GM23338 (cell line): ENCODE results near the gene POLR2F. TPM values are rescaled to one million over a fixed set of nuclear protein-coding genes. Genes with fewer than 3 reads are reported as not detected.
A peak's percentile ranks its signal among the peaks of the same experiment; 100 is the strongest.

ENCODE experiments used
- ATAC-seq: fragments of 200-7000 bp; cut with Tn5 transposase; 3 replicates; pipeline ENCODE4 v1.9.1; 2020
- DNase-seq: peaks from one replicate; pipeline ENCODE4 v3.0.0-alpha.2; 2015; ENCODE audit warnings: low spot score
- H2AFZ ChIP-seq: fragments of 200-600 bp; sonication (generic); 2 replicates; pipeline ENCODE4 v1.8.0; 2016; ENCODE audit warnings: antibody characterized with exemption, mild to moderate bottlenecking, moderate library complexity
- H3F3A ChIP-seq: fragments of 200-600 bp; sonication (generic); replicated peaks from 2 replicates; pipeline ENCODE4 v1.8.0; 2017; ENCODE audit warnings: antibody characterized with exemption, mixed run types, low read depth
- H3K27ac ChIP-seq: fragments of 200-600 bp; sonication (generic); 2 replicates; pipeline ENCODE4 v1.6.1; 2016; ENCODE audit warnings: low read depth
- H3K27me3 ChIP-seq: fragments of 200-600 bp; sonication (generic); 2 replicates; pipeline ENCODE4 v1.8.0; 2016; ENCODE audit warnings: mild to moderate bottlenecking, mixed run types, moderate library complexity; ENCODE audit not compliant: insufficient read depth
- H3K36me3 ChIP-seq: fragments of 200-600 bp; sonication (generic); 2 replicates; pipeline ENCODE4 v1.8.0; 2016; ENCODE audit warnings: mild to moderate bottlenecking; ENCODE audit not compliant: insufficient read depth
- H3K4me1 ChIP-seq: fragments of 200-600 bp; sonication (generic); 2 replicates; pipeline ENCODE4 v1.8.0; 2016; ENCODE audit warnings: mild to moderate bottlenecking, moderate library complexity; ENCODE audit not compliant: insufficient read depth
- H3K4me2 ChIP-seq: fragments of 200-600 bp; sonication (generic); 2 replicates; pipeline ENCODE4 v1.7.1; 2017; ENCODE audit warnings: mixed run types
- H3K4me3 ChIP-seq: fragments of 200-600 bp; sonication (generic); 2 replicates; pipeline ENCODE4 v1.6.1; 2016; ENCODE audit warnings: mixed run types
- H3K79me2 ChIP-seq: fragments of 200-600 bp; sonication (generic); replicated peaks from 2 replicates; pipeline ENCODE4 v1.8.0; 2017; ENCODE audit warnings: mild to moderate bottlenecking; ENCODE audit not compliant: insufficient read depth
- H3K9me2 ChIP-seq: fragments of 200-600 bp; sonication (generic); 2 replicates; pipeline ENCODE4 v1.8.0; 2017; ENCODE audit not compliant: insufficient read depth
- H4K20me1 ChIP-seq: fragments of 200-600 bp; sonication (generic); replicated peaks from 2 replicates; pipeline ENCODE4 v1.8.0; 2017; ENCODE audit warnings: mild to moderate bottlenecking; ENCODE audit not compliant: insufficient read depth
- H3K27ac Mint-ChIP-seq: 2 replicates; pipeline ENCODE4 v1.8.0; 2020; ENCODE audit warnings: inconsistent platforms, mild to moderate bottlenecking, moderate library complexity, mixed read lengths
- H3K27me3 Mint-ChIP-seq: 3 replicates; pipeline ENCODE4 v1.8.0; 2022; ENCODE audit warnings: low read depth, mild to moderate bottlenecking, moderate library complexity, mixed read lengths, inconsistent platforms; ENCODE audit not compliant: insufficient read depth, poor library complexity
- H3K36me3 Mint-ChIP-seq: 3 replicates; pipeline ENCODE4 v1.8.0; 2021; ENCODE audit warnings: low read depth, mild to moderate bottlenecking, inconsistent platforms, moderate library complexity, mixed read lengths
- H3K4me1 Mint-ChIP-seq: 3 replicates; pipeline ENCODE4 v1.8.0; 2020; ENCODE audit warnings: mild to moderate bottlenecking, inconsistent platforms, mixed read lengths
- H3K4me3 Mint-ChIP-seq: 3 replicates; pipeline ENCODE4 v1.8.0; 2021; ENCODE audit warnings: moderate library complexity, mild to moderate bottlenecking, inconsistent platforms, mixed read lengths
- H3K9me3 Mint-ChIP-seq: 3 replicates; pipeline ENCODE4 v1.8.0; 2020; ENCODE audit warnings: moderate library complexity, mild to moderate bottlenecking, inconsistent platforms, mixed read lengths
- CREB1 ChIP-seq: fragments of 250-450 bp; sonication (Bioruptor Pico); IDR thresholded peaks from 2 replicates; pipeline ENCODE4 v1.5.0; 2020; ENCODE audit warnings: low read depth, mild to moderate bottlenecking, moderate library complexity
- EZH2phosphoT487 ChIP-seq: fragments of 200-600 bp; sonication (generic); IDR thresholded peaks from one replicate; pipeline ENCODE4 v1.8.1; 2018; ENCODE audit warnings: antibody characterized with exemption; ENCODE audit not compliant: unreplicated experiment
- JUNB ChIP-seq: IDR thresholded peaks from one replicate; pipeline ENCODE4 v1.6.1; 2016; ENCODE audit warnings: antibody characterized with exemption; ENCODE audit not compliant: unreplicated experiment
- NANOG ChIP-seq: IDR thresholded peaks from 2 replicates; pipeline ENCODE4 v1.6.1; 2016; ENCODE audit warnings: antibody characterized with exemption, borderline replicate concordance
- ZNF114 ChIP-seq: fragments of 250-450 bp; sonication (Bioruptor Pico); IDR thresholded peaks from 2 replicates; pipeline ENCODE4 v1.5.0; 2020; ENCODE audit warnings: mild to moderate bottlenecking, moderate library complexity
- ZNF331 ChIP-seq: fragments of 250-450 bp; sonication (Bioruptor Pico); IDR thresholded peaks from 2 replicates; pipeline ENCODE4 v1.5.0; 2020; ENCODE audit warnings: low read depth, mild to moderate bottlenecking, moderate library complexity
- polyA plus RNA-seq: library from polyadenylated mRNA; unstranded; fragments of >200 nt; fragmentation: Nextera tagmentation; extraction: Ambion mirVana; gene quantifications from 2 replicates; pipeline ENCODE4 v1.2.1, GENCODE V29; 2016
- total RNA-seq: library from RNA; depleted of rRNA; stranded (reverse); fragments of >200 nt; shearing (Covaris generic); gene quantifications from 2 replicates; pipeline ENCODE4 v1.2.3, GENCODE V29; 2014
- TF ChIP-seq, protein P1 (sequence below): fragments of 250-450 bp; sonication (Bioruptor Pico); IDR thresholded peaks from 2 replicates; pipeline ENCODE4 v1.5.0; 2020; ENCODE audit warnings: mild to moderate bottlenecking, moderate library complexity

The POLR2F gene
- total and polyA plus RNA-seq, 2 experiments from 2014 or later = 144 to 429 TPM

GRCh38 chr22:37953062-37953436, 450 bp upstream of the POLR2F start (continued):
- TF ChIP-seq, protein P1, sequence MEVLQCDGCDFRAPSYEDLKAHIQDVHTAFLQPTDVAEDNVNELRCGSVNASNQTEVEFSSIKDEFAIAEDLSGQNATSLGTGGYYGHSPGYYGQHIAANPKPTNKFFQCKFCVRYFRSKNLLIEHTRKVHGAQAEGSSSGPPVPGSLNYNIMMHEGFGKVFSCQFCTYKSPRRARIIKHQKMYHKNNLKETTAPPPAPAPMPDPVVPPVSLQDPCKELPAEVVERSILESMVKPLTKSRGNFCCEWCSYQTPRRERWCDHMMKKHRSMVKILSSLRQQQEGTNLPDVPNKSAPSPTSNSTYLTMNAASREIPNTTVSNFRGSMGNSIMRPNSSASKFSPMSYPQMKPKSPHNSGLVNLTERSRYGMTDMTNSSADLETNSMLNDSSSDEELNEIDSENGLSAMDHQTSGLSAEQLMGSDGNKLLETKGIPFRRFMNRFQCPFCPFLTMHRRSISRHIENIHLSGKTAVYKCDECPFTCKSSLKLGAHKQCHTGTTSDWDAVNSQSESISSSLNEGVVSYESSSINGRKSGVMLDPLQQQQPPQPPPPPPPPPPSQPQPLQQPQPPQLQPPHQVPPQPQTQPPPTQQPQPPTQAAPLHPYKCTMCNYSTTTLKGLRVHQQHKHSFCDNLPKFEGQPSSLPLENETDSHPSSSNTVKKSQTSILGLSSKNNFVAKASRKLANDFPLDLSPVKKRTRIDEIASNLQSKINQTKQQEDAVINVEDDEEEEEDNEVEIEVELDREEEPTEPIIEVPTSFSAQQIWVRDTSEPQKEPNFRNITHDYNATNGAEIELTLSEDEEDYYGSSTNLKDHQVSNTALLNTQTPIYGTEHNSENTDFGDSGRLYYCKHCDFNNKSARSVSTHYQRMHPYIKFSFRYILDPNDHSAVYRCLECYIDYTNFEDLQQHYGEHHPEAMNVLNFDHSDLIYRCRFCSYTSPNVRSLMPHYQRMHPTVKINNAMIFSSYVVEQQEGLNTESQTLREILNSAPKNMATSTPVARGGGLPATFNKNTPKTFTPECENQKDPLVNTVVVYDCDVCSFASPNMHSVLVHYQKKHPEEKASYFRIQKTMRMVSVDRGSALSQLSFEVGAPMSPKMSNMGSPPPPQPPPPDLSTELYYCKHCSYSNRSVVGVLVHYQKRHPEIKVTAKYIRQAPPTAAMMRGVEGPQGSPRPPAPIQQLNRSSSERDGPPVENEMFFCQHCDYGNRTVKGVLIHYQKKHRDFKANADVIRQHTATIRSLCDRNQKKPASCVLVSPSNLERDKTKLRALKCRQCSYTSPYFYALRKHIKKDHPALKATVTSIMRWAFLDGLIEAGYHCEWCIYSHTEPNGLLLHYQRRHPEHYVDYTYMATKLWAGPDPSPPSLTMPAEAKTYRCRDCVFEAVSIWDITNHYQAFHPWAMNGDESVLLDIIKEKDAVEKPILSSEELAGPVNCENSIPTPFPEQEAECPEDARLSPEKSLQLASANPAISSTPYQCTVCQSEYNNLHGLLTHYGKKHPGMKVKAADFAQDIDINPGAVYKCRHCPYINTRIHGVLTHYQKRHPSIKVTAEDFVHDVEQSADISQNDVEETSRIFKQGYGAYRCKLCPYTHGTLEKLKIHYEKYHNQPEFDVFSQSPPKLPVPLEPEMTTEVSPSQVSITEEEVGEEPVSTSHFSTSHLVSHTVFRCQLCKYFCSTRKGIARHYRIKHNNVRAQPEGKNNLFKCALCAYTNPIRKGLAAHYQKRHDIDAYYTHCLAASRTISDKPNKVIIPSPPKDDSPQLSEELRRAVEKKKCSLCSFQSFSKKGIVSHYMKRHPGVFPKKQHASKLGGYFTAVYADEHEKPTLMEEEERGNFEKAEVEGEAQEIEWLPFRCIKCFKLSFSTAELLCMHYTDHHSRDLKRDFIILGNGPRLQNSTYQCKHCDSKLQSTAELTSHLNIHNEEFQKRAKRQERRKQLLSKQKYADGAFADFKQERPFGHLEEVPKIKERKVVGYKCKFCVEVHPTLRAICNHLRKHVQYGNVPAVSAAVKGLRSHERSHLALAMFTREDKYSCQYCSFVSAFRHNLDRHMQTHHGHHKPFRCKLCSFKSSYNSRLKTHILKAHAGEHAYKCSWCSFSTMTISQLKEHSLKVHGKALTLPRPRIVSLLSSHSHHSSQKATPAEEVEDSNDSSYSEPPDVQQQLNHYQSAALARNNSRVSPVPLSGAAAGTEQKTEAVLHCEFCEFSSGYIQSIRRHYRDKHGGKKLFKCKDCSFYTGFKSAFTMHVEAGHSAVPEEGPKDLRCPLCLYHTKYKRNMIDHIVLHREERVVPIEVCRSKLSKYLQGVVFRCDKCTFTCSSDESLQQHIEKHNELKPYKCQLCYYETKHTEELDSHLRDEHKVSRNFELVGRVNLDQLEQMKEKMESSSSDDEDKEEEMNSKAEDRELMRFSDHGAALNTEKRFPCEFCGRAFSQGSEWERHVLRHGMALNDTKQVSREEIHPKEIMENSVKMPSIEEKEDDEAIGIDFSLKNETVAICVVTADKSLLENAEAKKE (CRISPR knock-in tag) = no peak

DNA sequence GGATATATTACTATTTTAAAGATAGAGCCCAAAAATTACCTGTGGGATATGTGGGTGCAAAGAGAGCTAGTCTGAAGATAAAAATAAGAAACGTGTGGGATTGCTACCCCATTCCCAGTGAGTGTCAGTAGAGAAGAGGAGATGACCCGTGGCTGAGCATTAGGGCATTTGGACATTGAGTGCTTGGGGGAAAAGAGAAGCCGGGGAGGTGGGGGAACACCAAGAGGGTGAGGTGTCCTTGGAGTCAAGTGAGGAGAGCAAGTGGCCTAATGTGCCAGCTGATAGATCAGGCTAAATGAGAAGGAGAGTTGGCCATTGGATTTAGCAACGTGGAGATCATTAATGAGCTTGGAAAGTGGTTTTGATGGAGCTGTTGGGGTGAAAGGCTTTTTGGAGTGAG, 1.2 kb downstream of the POLR2F start:
- H3K4me1 ChIP-seq = peaks cover 14% of the 10 kb centered on the region
- H3K36me3 ChIP-seq = peaks cover 12% of the 10 kb centered on the region; the same call in 1 of the 2 replicates
- Mint-ChIP-seq H3K4me1 (peaks cover 15% of the 10 kb centered on the region), H3K27me3 (peaks cover 22% of the 10 kb centered on the region), H3K36me3 (peaks cover 30% of the 10 kb centered on the region), H3K4me3 (peak overlapping the region; percentile 99), H3K27ac (peak overlapping the region; percentile 28; the same call in 1 of the 2 replicates), H3K9me3 (no peaks in the 10 kb centered on the region)
- peak overlapping the region; percentile 93 for H3K4me2 ChIP-seq
- no peaks in the 10 kb centered on the region for H3K9me2 ChIP-seq
- H3K27me3 ChIP-seq = peaks cover 13% of the 10 kb centered on the region
- no peak for DNase-seq
- H3F3A ChIP-seq = no peaks in the 10 kb centered on the region
- H4K20me1 ChIP-seq = peaks cover 9% of the 10 kb centered on the region; the same call in 1 of the 2 replicates
- H2AFZ ChIP-seq = no peak overlapping the region
- peaks cover 35% of the 10 kb centered on the region for H3K79me2 ChIP-seq
- 0 out of 2 replicates have a peak overlapping the region, but pooled peaks have one; percentile 32 for H3K27ac ChIP-seq
- peak overlapping the region; percentile 98 for H3K4me3 ChIP-seq
- no peak for ATAC-seq
- TF ChIP-seq ZNF114 (CRISPR knock-in tag) = no peak
- no peak for TF ChIP-seq ZNF331 (CRISPR knock-in tag)
- TF ChIP-seq, protein P1 (CRISPR knock-in tag) = no peak
- no peak for TF ChIP-seq EZH2phosphoT487
- no peak for TF ChIP-seq JUNB
- TF ChIP-seq NANOG = no peak
- no peak for TF ChIP-seq CREB1 (CRISPR knock-in tag)
